GM18868 (cell line): ENCODE data around the gene RERE.
"Not testable (repeated sequence)": the region's sequence is repeated elsewhere in the genome, so short reads cannot be mapped to it uniquely, and the experiment has no call there.

ENCODE experiments used
- ATAC-seq: cut with Tn5 transposase; IDR thresholded peaks from one replicate; pipeline ENCODE4 v1.9.1; 2021; ENCODE audit warnings: mild to moderate bottlenecking, moderate library complexity; ENCODE audit not compliant: unreplicated experiment

The RERE gene

GRCh38 chr1:8754247-8754650 is 63.2 kb downstream of the RERE start:
- ATAC-seq = no peak

DNA sequence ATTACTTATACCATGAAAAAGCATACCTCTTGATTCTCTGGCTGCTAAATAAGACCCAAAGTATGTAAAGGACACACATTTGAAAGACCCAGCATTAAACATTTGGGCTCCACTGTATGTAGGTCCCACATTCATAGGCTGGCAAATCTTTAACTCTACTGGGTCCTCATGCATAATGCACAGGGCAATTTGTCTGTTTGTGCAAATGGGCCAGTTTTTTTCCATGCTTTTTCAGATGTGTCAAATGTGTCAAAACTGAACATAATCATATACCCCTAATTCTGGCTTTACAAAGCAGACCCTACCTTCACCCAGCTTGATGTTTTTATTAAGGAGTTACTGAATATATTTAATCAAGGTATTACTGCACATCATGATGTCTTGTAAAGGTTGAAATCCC is 63.7 kb downstream of the RERE start:
- ATAC-seq = no peak

GRCh38 chr1:8752921-8753713 is 64.3 kb downstream of the RERE start:
- ATAC-seq = no peak

DNA sequence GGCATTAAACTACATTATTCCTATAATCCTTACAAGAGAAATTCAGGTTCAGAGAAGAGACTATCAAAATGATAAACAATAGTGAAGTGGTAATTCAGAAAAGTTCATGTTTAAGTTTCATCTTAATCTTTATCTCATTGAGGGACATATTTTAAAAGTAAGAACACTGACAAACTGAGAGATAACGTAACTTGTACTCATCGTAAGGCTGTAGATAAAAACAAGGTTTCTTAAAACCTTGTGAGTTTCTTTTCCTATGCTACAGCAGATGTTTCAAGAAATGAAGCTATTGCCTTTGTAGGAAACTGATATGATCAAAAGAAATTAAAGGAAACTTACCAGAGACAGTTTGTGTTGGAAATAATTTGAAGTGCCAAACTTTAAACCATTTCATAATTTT is 65.0 kb downstream of the RERE start:
- no peak for ATAC-seq

- ATAC-seq = no peak
Measured at GRCh38 chr1:8751984-8752383, 65.5 kb downstream of the RERE start.

- no peak for ATAC-seq
Measured at GRCh38 chr1:8747879-8748825, 69.3 kb downstream of the RERE start.

DNA sequence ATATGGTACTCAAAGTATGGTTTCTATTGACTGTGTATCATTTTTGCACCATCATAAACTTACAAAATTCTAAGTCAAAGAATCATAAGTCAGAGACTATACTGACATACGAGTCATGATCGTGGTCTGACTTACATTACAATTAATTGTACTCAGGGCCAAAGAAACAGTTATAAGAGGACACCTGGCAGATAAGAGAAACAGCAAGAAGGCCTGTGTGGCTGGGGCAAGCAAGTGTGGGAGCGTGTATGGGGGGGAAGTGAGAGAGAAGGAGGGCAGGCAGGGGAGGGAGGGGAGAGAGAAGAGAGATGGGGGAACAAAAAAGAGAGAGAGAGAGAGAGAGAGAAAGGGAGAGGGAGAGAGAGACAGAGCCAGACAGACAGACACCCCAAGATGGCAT is 70.9 kb downstream of the RERE start:
- no peak for ATAC-seq

GRCh38 chr1:8745749-8746390 is 71.6 kb downstream of the RERE start:
- no peak for ATAC-seq

DNA sequence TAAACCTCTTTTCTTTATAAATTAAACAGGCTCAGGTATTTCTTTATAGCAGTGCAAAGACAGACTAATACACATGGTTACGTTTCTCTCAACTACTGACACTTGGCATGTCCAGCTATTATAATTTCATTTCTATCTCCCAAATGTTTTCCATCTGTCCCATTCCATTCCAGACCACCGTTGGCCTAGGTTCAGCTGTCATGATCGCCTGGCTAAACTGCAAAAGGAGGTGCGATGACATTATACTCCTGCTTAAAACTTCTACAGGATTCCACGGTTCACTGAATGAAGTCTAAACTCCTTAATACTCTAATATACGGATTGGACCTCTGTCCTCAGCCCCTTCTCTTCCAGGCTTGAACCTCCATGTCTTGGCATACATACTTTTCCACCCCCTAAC is 72.1 kb downstream of the RERE start:
- no peak for ATAC-seq

- no peak for ATAC-seq
Measured at GRCh38 chr1:8742022-8742924, 75.2 kb downstream of the RERE start.

DNA sequence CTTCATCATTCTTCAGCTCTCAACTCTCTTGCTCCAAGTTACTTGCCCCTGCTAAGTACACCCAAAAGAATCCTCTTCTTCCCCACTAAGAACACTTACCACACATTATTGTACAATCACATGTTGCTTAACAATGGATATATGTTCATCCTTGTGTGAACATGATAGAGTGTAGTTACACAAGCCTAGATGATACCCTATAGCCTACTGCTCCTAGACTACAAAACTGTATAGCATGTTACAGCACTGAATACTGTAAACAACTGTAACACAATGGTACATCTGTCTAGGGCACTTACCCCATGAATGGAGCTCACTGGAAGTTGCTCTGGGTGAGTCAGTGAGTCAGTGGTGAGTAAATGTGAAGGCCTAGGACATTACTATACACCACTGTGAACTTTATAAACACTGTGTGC is 77.4 kb downstream of the RERE start:
- ATAC-seq = no peak

DNA sequence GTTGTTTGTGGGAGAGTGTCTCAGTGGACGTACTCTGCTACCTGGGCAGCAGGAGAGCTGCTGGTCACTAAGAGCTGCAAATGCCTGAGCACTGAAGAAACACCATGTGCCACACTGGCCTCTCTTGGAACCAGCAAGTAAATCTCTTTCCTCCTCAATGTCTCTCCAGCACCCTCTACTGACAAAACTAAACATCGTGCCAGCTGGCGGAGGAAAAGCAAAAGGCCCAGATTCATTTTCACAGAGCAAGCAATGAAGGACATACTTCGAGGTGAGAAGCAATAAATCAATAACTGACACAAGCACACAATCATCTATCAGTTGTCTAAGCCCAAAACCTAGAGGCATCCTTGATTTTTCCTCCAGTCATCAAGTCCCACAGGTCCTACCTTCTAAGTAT is 78.1 kb downstream of the RERE start:
- ATAC-seq = no peak

DNA sequence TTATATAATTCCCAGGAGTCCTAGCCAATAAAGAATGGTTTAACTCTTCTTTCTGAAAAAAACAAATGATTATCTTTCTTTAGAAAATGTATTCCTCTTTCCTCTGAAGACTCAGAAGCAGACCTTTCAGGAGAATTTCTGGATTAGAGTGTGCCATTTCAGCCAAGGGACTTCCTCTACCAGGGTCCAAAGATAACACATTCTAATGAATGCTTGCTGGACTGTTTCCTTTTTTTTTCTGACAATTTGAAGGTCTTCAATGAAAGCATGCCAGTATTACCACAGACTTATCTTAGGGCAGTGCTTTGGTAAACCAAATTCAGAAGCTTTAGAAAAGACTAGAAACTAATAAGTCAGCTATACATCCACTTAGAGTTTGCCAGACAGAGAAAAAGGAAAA is 80.5 kb downstream of the RERE start:
- ATAC-seq = no peak

GRCh38 chr1:8733484-8733883 is 84.0 kb downstream of the RERE start:
- ATAC-seq = no peak

- ATAC-seq = no peak
Measured at GRCh38 chr1:8731162-8731561, 86.3 kb downstream of the RERE start.

DNA sequence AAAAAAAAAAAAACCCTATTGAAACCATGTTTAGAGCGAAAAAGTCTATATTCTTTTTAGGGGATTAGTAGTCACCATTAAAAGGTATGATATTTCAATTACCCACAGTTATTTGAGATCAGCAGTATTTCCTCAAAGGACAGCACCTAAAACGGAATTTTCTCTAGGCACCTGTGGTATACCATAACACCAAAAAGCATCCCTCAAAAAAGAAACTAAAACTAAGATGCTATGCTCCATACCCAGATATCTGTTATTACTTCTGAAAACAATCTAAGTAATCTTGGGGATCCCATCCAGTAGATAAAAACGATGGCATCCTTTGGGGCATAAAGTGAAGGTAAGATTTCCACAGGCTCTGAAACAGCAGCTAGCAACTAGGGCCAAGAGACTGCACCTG is 89.0 kb downstream of the RERE start:
- ATAC-seq = no peak

DNA sequence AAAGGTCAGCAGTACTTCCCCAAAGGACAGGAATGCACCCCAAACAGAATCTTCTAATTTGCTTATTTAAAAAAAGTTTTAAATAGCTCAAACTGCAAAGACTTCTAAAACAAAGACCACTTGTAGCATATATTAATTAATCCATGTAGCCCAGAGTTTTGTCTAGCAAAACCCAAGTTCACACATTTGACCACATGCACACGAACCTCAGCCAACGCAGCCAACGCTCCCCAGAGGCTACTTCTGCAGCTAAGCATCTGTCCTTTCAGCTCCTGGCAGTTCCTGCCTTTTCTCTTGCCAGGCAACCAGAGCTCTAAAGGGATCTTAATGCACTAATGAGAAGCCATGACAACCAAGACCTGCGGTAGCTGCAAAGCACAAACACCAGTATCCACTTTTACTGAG is 89.6 kb downstream of the RERE start:
- ATAC-seq = no peak

DNA sequence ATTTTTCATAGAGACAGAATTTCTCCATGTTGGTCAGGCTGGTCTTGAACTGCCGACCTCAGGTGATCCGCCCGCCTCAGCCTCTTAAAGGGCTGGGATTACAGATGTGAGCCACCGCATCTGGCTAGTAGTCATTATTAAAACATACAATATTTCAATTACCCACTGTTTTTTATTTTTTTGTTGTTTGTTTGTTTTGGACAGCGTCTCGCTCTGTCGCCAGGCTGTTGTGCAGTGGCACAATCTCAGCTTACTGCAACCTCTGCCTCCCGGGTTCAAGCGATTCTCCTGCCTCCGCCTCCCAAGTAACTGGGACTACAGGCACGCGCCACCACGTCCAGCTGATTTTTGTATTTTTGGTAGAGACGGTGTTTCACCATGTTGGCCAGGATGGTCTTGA is 90.1 kb downstream of the RERE start:
- not testable (repeated sequence) for ATAC-seq

DNA sequence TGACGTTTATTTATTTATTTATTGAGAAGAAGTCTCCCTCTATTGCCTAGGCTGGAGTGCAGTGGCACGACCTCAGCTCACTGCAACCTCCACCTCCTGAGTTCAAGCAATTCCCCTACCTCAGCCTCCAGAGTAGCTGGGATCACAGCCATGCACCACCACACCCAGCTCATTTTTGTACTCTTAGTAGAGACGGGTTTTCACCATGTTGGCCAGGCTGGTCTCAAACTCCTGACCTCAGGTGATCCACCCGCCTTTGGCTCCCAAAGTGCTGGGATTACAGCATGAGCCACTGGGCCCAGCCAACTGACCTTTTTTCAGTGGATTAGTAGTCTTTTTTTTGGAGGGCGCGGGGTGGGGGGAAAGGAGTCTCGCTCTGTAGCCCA is 90.6 kb downstream of the RERE start:
- ATAC-seq = not testable (repeated sequence)

- no peak for ATAC-seq
Measured at GRCh38 chr1:8723010-8723409, 94.4 kb downstream of the RERE start.

GRCh38 chr1:8722366-8722765 is 95.1 kb downstream of the RERE start:
- ATAC-seq = no peak
